Anterior cingulate cortex (tissue), 58 donors: ENCODE results near the gene GRHL1.

Experiments
- DNase-seq, 58 donors: peaks; one replicate each; lab custom pipeline; 2025; lab: John Stamatoyannopoulos, UW

The GRHL1 gene

GRCh38 chr2:10036095-10036884 lies 84.8 kb downstream of the GRHL1 start:
- DNase-seq: peak in 56 of 58 donors; percentile 52 to 93 (median 83)

DNA sequence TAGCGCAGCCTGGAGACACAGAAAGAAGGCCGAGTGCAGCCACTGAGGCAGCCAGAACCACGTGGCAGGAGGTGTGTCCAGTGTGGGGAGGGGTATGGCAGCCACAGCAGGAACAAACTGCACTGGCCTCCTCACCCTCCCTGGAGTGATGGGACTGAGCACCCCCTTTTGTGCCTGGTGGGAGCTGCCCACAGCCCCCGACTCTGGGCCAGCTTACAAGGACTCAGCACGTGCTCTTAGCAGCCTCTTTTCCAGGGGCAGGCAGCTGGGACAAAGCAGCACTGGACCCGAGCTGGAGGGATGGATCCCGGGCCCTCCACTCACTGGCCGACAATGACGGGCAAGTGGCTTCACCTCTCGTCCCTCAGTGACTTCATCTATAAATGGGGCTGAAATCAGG lies 86.6 kb downstream of the GRHL1 start:
- no peak for DNase-seq

DNA sequence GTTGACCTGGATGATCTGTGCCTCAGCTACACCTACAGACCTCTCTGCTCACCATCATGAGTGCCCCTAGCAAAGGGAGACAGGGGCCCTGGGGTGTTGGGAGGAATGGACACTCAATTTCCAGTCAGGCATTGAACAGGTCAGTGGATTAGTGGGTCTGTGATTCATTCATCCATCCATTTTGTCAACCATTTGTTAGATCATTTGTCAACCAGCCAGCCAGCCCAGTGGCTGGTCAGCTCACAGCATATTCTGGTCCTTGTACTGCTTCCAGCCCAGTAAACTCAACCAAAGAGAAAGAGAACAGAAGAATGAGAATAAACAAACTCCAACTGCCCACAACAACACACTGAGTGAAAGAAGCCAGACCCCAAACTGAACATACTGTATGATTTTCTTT lies 87.2 kb downstream of the GRHL1 start:
- peak in 1 of 58 donors; percentile 24 for DNase-seq

GRCh38 chr2:10039658-10040410 lies 88.3 kb downstream of the GRHL1 start:
- DNase-seq: peak in 51 of 58 donors; percentile 19 to 88 (median 57)

GRCh38 chr2:10041711-10042110 lies 90.2 kb downstream of the GRHL1 start:
- no peak for DNase-seq

- DNase-seq: peak in 29 of 58 donors; percentile 20 to 68 (median 38)
Measured at GRCh38 chr2:10042301-10043161, 91.0 kb downstream of the GRHL1 start.

GRCh38 chr2:10043256-10043905 lies 91.9 kb downstream of the GRHL1 start, which contains the start of gene KLF11:
TSS of gene KLF11 (plus strand) at chr2:10043550. CDS start at chr2:10043717, 167 bp downstream.
- peak in 56 of 58 donors; percentile 18 to 88 (median 70) for DNase-seq

GRCh38 chr2:10043906-10044601 lies 92.6 kb downstream of the GRHL1 start:
- peak in 55 of 58 donors; percentile 19 to 92 (median 76) for DNase-seq

DNA sequence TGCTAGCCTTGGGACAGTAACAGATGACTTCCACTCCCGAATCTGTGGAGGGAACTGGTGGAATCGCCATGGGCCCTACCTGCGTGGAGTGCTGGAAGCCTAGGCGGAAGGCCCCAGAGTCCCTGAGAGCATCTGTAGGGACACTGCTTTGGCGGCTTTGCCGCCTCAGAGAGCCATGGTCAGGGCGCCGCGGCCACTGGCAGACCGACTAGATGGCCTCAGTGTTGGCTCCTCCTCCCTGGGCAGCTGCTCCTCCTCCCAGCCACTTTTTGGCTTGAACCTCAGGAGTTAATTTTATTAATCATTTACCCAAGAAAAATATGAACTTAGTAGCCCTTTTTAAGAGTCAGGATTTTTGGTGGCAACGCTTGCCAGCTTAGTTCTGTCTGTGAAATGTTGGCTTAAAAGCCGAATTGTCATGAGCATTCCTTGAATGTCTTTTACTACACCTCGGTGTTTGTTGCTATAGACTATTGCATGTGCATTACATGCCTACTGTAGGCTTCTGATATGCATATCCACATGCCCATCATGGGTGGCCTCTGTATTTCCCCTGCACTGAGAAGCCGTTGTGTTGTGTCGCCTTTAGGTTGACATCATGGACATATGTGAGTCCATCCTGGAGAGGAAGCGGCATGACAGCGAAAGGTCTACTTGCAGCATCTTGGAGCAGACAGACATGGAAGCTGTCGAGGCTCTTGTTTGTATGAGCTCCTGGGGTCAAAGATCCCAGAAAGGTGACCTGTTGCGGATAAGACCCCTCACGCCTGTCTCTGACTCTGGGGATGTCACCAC lies 94.3 kb downstream of the GRHL1 start:
- DNase-seq: no peak

- no peak for DNase-seq
Measured at GRCh38 chr2:10046931-10047330, 95.4 kb downstream of the GRHL1 start.

DNA sequence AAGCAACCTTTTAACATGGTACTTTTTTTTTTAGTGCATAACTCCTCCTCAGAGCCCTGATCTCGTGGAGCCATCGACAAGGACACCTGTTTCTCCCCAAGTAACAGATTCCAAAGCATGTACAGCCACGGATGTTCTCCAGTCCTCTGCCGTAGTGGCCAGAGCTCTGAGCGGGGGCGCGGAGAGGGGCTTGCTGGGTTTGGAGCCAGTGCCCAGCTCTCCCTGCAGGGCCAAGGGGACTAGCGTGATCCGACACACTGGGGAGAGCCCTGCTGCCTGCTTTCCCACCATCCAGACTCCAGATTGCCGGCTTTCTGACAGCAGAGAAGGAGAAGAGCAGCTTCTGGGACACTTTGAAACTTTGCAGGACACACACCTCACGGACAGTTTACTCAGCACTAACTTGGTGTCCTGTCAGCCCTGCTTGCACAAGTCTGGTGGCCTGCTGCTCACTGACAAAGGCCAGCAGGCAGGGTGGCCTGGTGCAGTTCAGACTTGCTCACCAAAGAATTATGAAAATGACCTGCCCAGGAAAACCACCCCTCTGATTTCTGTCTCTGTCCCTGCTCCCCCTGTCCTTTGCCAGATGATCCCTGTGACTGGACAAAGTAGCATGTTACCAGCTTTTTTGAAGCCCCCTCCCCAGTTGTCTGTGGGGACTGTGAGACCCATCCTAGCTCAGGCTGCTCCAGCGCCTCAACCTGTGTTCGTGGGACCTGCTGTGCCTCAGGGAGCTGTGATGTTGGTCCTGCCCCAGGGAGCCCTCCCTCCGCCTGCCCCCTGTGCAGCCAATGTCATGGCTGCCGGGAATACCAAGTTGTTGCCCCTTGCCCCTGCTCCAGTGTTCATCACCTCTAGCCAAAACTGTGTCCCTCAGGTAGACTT lies 96.4 kb downstream of the GRHL1 start:
- DNase-seq: no peak

DNA sequence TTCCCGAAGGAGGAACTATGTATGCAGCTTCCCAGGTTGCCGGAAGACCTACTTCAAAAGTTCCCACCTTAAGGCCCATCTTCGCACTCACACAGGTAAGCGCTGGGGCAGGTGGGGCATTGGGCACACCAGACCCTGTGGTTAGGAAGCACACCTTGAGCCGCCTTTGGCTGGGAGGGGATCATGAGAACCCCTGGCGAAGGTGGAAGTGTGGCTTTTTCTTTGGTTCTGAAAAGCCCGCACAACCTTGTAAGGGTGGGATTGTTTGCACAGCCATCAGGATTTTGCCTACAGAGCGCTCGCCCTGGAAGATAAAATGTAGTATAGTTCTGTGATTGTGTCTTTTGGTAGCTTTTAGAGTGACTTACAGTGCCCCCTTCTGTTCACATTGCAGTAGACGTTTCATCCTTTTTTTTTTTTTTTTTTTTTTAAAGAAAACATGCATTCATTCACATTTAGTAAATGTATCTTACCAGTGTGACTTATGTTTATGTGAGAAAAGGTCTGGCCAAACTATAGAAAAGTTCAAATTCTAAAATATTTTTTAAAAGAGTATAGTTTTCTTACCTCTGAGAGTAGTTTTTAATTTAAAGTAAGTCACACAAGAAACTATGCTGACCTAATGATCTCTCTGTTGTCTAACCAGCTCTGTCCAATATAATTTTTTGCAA lies 97.1 kb downstream of the GRHL1 start:
- DNase-seq: peak in 3 of 58 donors; percentile 18 to 60 (median 37)
